H1 (cell line): ENCODE measurements around the gene OGN.

ENCODE experiments used
- CREB1 ChIP-seq: IDR thresholded peaks from 2 replicates; pipeline ENCODE4 v1.6.1; 2012; ENCODE audit warnings: inconsistent platforms
- CTCF ChIP-seq, 3 experiments: IDR thresholded peaks; 1 replicate in 2 of 3; 2 replicates in 1 of 3; pipeline versions ENCODE4 v1.5.1 to v1.6.1; 2011; ENCODE audit warnings: low read length in 3 of 3, mild to moderate bottlenecking in 3 of 3, inconsistent platforms in 2 of 3, low read depth in 1 of 3, moderate library complexity in 1 of 3; ENCODE audit not compliant: insufficient read depth in 1 of 3; ENCODE audit errors: control extremely low read depth in 1 of 3
- TCF12 ChIP-seq: IDR thresholded peaks from 2 replicates; pipeline ENCODE4 v1.6.1; 2011; ENCODE audit warnings: low read depth, mild to moderate bottlenecking, low read length
- TF ChIP-seq, protein P1 (sequence below): IDR thresholded peaks from 2 replicates; pipeline ENCODE4 v1.6.1; 2012; ENCODE audit warnings: low read length, inconsistent platforms

GRCh38 chr9:92402826-92403745, 1.3 kb downstream of the OGN start:
- TF ChIP-seq CTCF (IDR thresholded peaks at IDR 0.05; ENCODE audit: control extremely low read depth in 1 of 3, insufficient read depth in 1 of 3, low read depth in 1 of 3, low read length in 3 of 3) (no peak), CREB1 (no peak), TCF12 (no peak)
- TF ChIP-seq, protein P1, sequence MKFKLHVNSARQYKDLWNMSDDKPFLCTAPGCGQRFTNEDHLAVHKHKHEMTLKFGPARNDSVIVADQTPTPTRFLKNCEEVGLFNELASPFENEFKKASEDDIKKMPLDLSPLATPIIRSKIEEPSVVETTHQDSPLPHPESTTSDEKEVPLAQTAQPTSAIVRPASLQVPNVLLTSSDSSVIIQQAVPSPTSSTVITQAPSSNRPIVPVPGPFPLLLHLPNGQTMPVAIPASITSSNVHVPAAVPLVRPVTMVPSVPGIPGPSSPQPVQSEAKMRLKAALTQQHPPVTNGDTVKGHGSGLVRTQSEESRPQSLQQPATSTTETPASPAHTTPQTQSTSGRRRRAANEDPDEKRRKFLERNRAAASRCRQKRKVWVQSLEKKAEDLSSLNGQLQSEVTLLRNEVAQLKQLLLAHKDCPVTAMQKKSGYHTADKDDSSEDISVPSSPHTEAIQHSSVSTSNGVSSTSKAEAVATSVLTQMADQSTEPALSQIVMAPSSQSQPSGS: no peak
